HEK293 (cell line): ENCODE data around the gene NOTCH3.
A peak's percentile ranks its signal among the peaks of the same experiment; 100 is the strongest.

Experiments used
- CTCF ChIP-seq: fragments of 450-650 bp; formaldehyde crosslinking; IDR thresholded peaks from 2 replicates; pipeline ENCODE4 v1.5.1; 2016; ENCODE audit warnings: missing biosample characterization, missing genetic modification characterization
- ELK4 ChIP-seq: IDR thresholded peaks from 2 replicates; pipeline ENCODE4 v1.6.1; 2011; ENCODE audit warnings: mild to moderate bottlenecking, low read depth, low read length, borderline replicate concordance
- GLI2 ChIP-seq: fragments of 450-650 bp; formaldehyde crosslinking; IDR thresholded peaks from 2 replicates; pipeline ENCODE4; 2017; ENCODE audit warnings: missing biosample characterization, missing genetic modification characterization, low read depth, borderline replicate concordance
- GLI4 ChIP-seq: fragments of 450-650 bp; formaldehyde crosslinking; IDR thresholded peaks from 2 replicates; pipeline ENCODE4 v1.5.1; 2016; ENCODE audit warnings: missing biosample characterization, missing genetic modification characterization
- GLIS1 ChIP-seq: fragments of 450-650 bp; formaldehyde crosslinking; IDR thresholded peaks from 2 replicates; pipeline ENCODE4 v1.5.1; 2016; ENCODE audit warnings: missing biosample characterization, missing genetic modification characterization
- KLF1 ChIP-seq: fragments of 450-650 bp; formaldehyde crosslinking; IDR thresholded peaks from 2 replicates; pipeline ENCODE4 v1.5.1; 2016; ENCODE audit warnings: missing biosample characterization, missing genetic modification characterization
- PBX3 ChIP-seq: sonication (generic); formaldehyde crosslinking; IDR thresholded peaks from 2 replicates; pipeline ENCODE4 v1.8.1; 2022; ENCODE audit warnings: mild to moderate bottlenecking, moderate library complexity, missing genetic modification reagents
- TCF7L2 ChIP-seq: IDR thresholded peaks from 2 replicates; pipeline ENCODE4 v1.6.1; 2011; ENCODE audit warnings: low read depth, mild to moderate bottlenecking, inconsistent platforms, low read length, moderate library complexity, borderline replicate concordance
- YY2 ChIP-seq: fragments of 450-650 bp; formaldehyde crosslinking; IDR thresholded peaks from 2 replicates; pipeline ENCODE4 v1.5.1; 2016; ENCODE audit warnings: missing biosample characterization, missing genetic modification characterization
- ZEB2 ChIP-seq: fragments of 450-650 bp; formaldehyde crosslinking; IDR thresholded peaks from 2 replicates; pipeline ENCODE4 v1.5.1; 2016; ENCODE audit warnings: missing biosample characterization, missing genetic modification characterization
- ZNF114 ChIP-seq: fragments of 450-650 bp; formaldehyde crosslinking; IDR thresholded peaks from 2 replicates; pipeline ENCODE4 v1.5.0; 2017; ENCODE audit warnings: missing biosample characterization, missing genetic modification characterization
- ZNF157 ChIP-seq: fragments of 450-650 bp; formaldehyde crosslinking; IDR thresholded peaks from 2 replicates; pipeline ENCODE4 v1.5.1; 2016; ENCODE audit warnings: missing biosample characterization, missing genetic modification characterization
- ZNF174 ChIP-seq: fragments of 450-650 bp; formaldehyde crosslinking; IDR thresholded peaks from 2 replicates; pipeline ENCODE4 v1.5.0; 2017; ENCODE audit warnings: missing biosample characterization, mild to moderate bottlenecking, missing genetic modification characterization
- ZNF175 ChIP-seq: fragments of 450-650 bp; formaldehyde crosslinking; IDR thresholded peaks from 2 replicates; pipeline ENCODE4 v1.5.1; 2016; ENCODE audit warnings: missing biosample characterization, missing genetic modification characterization
- ZNF248 ChIP-seq: fragments of 450-650 bp; formaldehyde crosslinking; IDR thresholded peaks from 2 replicates; pipeline ENCODE4 v1.5.1; 2017; ENCODE audit warnings: missing biosample characterization, missing genetic modification characterization
- ZNF274 ChIP-seq, 2 experiments: fragments of 200-500 bp in 1 of 2; fragments of 450-650 bp in 1 of 2; sonication (Bioruptor generic) in 1 of 2; formaldehyde crosslinking in 1 of 2; IDR thresholded peaks; 2 replicates each; pipeline versions ENCODE4 v1.5.1 to v1.6.1; 2014 to 2016; ENCODE audit warnings: borderline replicate concordance in 1 of 2, inconsistent platforms in 1 of 2, low read length in 1 of 2, missing biosample characterization in 1 of 2, missing genetic modification characterization in 1 of 2
- ZNF513 ChIP-seq: fragments of 450-650 bp; IDR thresholded peaks from 2 replicates; pipeline ENCODE4 v1.5.1; 2018; ENCODE audit warnings: missing biosample characterization, missing genetic modification characterization
- ZNF561 ChIP-seq: fragments of 450-650 bp; IDR thresholded peaks from 2 replicates; pipeline ENCODE4 v1.5.1; 2018; ENCODE audit warnings: missing biosample characterization, missing genetic modification characterization, borderline replicate concordance
- ZNF626 ChIP-seq: fragments of 450-650 bp; sonication (Bioruptor Pico); formaldehyde crosslinking; IDR thresholded peaks from 2 replicates; pipeline ENCODE4 v1.5.1; 2018; ENCODE audit warnings: missing biosample characterization, missing genetic modification characterization, inconsistent platforms
- ZNF777 ChIP-seq: fragments of 450-650 bp; formaldehyde crosslinking; IDR thresholded peaks from 2 replicates; pipeline ENCODE4 v1.5.1; 2017; ENCODE audit warnings: missing biosample characterization, missing genetic modification characterization, borderline replicate concordance
- ZNF837 ChIP-seq: fragments of 450-650 bp; formaldehyde crosslinking; IDR thresholded peaks from 2 replicates; pipeline ENCODE4 v1.5.1; 2016; ENCODE audit warnings: missing biosample characterization, missing genetic modification characterization
- ZSCAN18 ChIP-seq: fragments of 450-650 bp; formaldehyde crosslinking; IDR thresholded peaks from 2 replicates; pipeline ENCODE4 v1.5.1; 2016; ENCODE audit warnings: missing biosample characterization, missing genetic modification characterization
- ZSCAN30 ChIP-seq: fragments of 450-650 bp; IDR thresholded peaks from 2 replicates; pipeline ENCODE4 v1.5.1; 2018; ENCODE audit warnings: missing biosample characterization, mild to moderate bottlenecking, missing genetic modification characterization, moderate library complexity
- ZXDB ChIP-seq: fragments of 450-650 bp; formaldehyde crosslinking; IDR thresholded peaks from 2 replicates; pipeline ENCODE4 v1.5.1; 2016; ENCODE audit warnings: missing biosample characterization, missing genetic modification characterization
- TF ChIP-seq, protein P1 (sequence below): fragments of 450-650 bp; formaldehyde crosslinking; conservative IDR thresholded peaks from 2 replicates; pipeline ENCODE4 v1.5.1; 2016; ENCODE audit warnings: low read depth, missing biosample characterization, missing genetic modification characterization
- TF ChIP-seq, protein P2 (sequence below): fragments of 450-650 bp; formaldehyde crosslinking; IDR thresholded peaks from 2 replicates; pipeline ENCODE4 v1.5.1; 2016; ENCODE audit warnings: missing biosample characterization, missing genetic modification characterization

The NOTCH3 gene

GRCh38 chr19:15195371-15196334 is 5.1 kb downstream of the NOTCH3 start (continued):
- TF ChIP-seq ZSCAN18 (tag by site-specific recombination) (no peak), ELK4 (no peak), ZNF561 (tag by site-specific recombination) (no peak; the same call in 1 of the 2 replicates), ZNF114 (no peak), KLF1 (tag by site-specific recombination) (peak; percentile 78), ZXDB (no peak), CTCF (no peak), YY2 (tag by site-specific recombination) (no peak), ZNF157 (tag by site-specific recombination) (no peak), ZNF626 (tag by site-specific recombination) (no peak), GLI4 (tag by site-specific recombination) (no peak), ZNF274 (IDR thresholded peaks at IDR 0.05; ENCODE audit: low read length) (no peak), ZNF274 (tag by site-specific recombination; IDR thresholded peaks at IDR 0.05; ENCODE audit: borderline replicate concordance) (no peak), TCF7L2 (no peak), ZNF837 (tag by site-specific recombination) (no peak), ZNF248 (tag by site-specific recombination) (no peak), GLIS1 (tag by site-specific recombination) (peak; percentile 62), ZEB2 (tag by site-specific recombination) (peak; percentile 91), GLI2 (no peak), PBX3 (CRISPR knock-in tag) (no peak), ZSCAN30 (tag by site-specific recombination) (no peak), ZNF777 (tag by site-specific recombination) (no peak), ZNF175 (tag by site-specific recombination) (no peak), ZNF513 (tag by site-specific recombination) (no peak), ZNF174 (tag by site-specific recombination) (no peak)
- TF ChIP-seq, protein P1, sequence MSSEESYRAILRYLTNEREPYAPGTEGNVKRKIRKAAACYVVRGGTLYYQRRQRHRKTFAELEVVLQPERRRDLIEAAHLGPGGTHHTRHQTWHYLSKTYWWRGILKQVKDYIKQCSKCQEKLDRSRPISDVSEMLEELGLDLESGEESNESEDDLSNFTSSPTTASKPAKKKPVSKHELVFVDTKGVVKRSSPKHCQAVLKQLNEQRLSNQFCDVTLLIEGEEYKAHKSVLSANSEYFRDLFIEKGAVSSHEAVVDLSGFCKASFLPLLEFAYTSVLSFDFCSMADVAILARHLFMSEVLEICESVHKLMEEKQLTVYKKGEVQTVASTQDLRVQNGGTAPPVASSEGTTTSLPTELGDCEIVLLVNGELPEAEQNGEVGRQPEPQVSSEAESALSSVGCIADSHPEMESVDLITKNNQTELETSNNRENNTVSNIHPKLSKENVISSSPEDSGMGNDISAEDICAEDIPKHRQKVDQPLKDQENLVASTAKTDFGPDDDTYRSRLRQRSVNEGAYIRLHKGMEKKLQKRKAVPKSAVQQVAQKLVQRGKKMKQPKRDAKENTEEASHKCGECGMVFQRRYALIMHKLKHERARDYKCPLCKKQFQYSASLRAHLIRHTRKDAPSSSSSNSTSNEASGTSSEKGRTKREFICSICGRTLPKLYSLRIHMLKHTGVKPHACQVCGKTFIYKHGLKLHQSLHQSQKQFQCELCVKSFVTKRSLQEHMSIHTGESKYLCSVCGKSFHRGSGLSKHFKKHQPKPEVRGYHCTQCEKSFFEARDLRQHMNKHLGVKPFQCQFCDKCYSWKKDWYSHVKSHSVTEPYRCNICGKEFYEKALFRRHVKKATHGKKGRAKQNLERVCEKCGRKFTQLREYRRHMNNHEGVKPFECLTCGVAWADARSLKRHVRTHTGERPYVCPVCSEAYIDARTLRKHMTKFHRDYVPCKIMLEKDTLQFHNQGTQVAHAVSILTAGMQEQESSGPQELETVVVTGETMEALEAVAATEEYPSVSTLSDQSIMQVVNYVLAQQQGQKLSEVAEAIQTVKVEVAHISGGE (tag by site-specific recombination), result no peak
- TF ChIP-seq, protein P2, sequence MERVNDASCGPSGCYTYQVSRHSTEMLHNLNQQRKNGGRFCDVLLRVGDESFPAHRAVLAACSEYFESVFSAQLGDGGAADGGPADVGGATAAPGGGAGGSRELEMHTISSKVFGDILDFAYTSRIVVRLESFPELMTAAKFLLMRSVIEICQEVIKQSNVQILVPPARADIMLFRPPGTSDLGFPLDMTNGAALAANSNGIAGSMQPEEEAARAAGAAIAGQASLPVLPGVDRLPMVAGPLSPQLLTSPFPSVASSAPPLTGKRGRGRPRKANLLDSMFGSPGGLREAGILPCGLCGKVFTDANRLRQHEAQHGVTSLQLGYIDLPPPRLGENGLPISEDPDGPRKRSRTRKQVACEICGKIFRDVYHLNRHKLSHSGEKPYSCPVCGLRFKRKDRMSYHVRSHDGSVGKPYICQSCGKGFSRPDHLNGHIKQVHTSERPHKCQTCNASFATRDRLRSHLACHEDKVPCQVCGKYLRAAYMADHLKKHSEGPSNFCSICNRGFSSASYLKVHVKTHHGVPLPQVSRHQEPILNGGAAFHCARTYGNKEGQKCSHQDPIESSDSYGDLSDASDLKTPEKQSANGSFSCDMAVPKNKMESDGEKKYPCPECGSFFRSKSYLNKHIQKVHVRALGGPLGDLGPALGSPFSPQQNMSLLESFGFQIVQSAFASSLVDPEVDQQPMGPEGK (tag by site-specific recombination), result peak; percentile 76
